HG02840 (cell line): Measurements from ENCODE around the gene CELA1.
A peak's percentile ranks its signal among the peaks of the same experiment; 100 is the strongest.

Experiments
- ATAC-seq: cut with Tn5 transposase; IDR thresholded peaks from one replicate; pipeline ENCODE4 v1.9.1; 2021; ENCODE audit warnings: mild to moderate bottlenecking, moderate library complexity, moderate number of reproducible peaks; ENCODE audit not compliant: unreplicated experiment, low FRiP score

Gene CELA1

DNA sequence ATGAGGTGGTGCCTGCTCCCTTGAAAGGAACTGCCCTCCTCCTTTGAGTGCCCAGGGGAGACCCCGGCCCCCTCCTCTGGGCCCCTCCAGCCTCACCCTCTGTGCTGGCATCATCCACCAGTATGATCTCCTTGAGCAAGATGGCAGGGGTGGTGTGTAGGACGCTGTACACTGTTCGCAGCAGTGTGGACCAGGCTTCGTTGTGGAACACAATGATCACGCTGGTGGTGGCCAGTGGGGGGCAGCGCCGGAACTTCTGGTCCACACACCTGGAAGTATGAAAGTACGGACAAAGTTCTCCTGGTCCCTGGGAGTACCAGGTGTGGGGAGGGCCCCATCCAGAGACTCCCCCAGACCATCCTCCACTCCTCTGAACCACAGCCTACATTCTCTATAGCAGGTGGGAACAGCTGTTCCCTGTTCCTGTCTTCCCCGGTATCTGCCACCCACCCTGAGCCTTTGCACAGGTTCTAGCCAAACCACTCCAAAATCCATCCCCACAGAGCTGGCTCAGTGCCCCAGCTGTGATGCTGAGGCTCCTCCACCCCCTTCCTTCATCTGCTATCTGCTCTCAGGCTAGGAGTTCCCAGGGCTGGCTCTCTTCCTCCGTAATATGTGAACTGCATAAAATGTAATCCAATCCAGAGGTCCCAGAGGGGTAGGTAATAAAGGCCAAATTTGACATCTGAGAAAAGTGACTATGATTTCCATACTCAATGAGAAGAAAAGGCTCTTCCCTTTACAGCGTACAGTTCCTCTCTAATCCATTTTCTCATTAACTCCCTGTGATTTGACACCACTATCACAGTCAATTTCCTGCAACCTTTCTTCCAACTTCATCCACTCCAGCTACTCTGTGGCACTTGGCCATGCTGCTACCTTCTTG, 30.9 kb upstream of the CELA1 start:
- no peak for ATAC-seq

DNA sequence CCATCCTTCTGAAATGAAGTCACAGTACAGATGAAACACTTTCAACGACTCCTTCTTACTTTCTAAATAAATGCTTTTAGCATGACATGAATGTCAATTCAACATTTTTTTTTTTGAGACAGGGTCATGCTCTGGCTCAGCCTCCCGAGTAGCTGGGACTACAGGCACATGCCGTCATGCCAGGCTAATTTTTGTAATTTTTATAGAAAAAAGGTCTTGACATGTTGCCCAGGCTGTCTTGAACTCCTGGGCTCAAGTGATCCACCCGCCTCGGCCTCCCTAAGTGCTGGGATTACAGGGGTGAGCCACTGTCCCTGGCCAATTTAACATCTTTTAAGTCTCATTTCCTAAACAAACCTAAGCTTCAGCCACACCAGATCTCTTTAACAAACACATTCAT, 28.4 kb upstream of the CELA1 start:
- no peak for ATAC-seq

DNA sequence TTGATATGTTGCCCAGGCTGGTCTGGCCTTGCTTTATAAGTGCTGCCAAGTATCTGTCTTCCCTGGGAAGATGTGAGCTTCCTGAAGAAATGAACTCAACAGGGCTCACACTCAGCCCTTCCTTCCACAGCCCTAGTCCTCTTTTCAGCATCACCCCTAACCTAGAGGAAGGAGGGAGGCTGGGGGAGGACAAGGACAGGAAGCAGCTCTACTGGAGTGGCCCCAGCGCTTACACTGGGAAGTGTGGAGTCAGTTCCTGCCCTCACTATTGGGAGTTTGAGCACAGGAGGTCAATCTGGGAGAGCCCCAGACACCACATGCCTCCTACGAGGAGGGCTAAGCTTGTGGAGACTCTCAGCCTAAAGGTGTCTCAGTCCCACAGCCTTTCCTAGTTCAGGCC, 27.9 kb upstream of the CELA1 start:
- ATAC-seq, result no peak

DNA sequence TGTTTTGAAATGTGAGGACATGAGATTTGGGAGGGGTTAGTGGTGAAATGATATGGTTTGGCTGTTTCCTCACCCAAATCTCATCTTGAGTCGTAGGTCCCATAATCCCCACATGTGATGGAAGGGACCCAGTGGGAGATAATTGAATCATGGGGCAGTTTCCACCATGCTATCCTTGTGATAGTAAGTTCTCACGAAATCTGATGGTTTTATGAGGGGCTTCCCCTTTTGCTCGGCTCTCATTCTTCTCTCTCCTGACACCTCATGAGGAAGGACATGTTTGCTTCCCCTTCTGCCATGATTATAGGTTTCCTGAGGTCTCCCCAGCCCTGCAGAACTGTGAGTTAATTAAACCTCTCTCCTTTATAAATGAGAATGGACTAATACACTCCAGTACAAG, 26.7 kb upstream of the CELA1 start:
- ATAC-seq, result no peak

DNA sequence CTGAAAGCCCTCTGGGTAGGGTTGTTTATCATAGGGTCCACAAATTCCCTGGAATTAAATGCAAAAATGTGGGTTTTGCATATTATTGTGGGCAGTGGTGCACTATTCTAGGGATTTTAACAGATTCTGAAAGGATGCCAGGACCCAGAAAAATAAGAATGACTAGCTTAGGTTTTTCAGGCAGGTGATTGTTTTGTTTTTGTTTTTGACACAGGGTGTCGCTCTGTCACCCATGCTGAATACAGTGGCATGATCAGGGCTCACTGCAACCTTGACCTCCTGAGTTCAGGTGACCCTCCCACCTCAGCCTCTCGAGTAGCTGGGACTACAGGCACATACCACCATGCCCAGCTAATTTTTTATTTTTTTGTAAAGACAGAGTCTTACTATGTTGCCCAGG, 25.5 kb upstream of the CELA1 start:
- ATAC-seq, result no peak

DNA sequence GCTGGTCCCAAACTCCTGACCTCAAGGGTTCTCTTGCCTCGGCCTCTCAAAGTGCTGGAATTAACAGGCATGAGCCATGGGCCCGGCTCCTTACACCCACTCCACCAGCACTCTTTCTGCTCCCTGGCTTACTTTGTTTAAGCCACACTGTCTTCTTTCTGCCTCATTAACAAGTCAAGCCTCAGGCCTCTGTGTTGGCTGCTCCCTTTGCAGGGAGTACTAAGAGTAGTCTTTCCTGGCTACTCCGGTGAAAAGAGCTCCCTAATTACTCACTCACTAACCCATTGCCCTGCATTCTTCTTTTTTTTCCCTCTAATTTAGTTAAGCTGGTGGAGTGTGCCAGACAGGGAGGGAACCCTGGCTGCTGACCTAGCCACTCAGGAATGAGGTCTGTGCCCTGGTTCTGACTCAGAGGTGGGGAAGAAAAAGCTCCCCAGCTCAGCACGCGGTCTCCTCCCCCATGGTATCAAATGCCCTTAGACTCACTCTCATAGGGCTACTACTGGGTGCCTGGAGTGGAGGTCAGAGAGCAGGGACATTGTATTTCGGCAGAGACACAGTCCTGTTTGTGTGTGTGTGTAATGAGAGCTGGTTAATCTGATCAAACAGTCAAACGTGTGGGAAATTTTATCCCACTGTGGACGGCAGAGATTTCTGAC, 24.9 kb upstream of the CELA1 start:
- no peak for ATAC-seq

DNA sequence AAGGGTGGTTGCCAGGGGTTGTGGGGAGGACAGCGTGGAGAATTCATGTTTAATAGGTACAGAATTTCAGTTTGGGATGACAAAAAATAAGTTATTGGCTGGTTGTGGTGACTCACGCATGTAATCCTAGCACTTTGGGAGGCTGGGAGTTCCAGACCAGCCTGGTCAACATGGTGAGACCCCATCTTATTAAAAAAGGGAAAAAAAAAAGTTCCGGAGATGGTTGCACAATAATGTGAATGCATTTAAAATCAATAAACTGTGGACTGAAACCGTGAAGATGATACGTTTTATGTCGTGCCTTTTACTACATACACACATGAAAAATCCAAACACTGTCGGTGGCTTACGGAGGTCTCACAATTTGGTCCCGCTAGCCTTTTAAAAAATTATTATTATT, 24.2 kb upstream of the CELA1 start:
- ATAC-seq, result no peak

DNA sequence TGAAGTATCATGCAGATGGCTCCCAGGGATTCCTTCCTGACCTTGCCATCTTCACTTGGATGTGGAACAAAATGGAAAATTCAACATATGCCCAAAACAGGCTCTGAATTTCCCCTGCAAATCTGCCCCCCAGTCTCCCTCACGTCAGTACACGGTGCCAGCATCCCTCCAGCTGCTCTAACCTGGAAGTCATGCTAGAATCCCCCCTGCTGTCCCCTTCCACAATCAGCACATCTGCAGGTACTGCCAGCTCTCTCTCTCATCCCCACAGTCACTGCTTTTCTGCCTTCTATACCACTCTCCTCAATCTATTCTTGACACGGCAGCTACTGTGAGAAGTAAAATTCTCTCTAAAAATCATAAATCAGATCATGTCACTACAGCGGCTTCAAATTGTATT, 23.1 kb upstream of the CELA1 start:
- ATAC-seq, result no peak

DNA sequence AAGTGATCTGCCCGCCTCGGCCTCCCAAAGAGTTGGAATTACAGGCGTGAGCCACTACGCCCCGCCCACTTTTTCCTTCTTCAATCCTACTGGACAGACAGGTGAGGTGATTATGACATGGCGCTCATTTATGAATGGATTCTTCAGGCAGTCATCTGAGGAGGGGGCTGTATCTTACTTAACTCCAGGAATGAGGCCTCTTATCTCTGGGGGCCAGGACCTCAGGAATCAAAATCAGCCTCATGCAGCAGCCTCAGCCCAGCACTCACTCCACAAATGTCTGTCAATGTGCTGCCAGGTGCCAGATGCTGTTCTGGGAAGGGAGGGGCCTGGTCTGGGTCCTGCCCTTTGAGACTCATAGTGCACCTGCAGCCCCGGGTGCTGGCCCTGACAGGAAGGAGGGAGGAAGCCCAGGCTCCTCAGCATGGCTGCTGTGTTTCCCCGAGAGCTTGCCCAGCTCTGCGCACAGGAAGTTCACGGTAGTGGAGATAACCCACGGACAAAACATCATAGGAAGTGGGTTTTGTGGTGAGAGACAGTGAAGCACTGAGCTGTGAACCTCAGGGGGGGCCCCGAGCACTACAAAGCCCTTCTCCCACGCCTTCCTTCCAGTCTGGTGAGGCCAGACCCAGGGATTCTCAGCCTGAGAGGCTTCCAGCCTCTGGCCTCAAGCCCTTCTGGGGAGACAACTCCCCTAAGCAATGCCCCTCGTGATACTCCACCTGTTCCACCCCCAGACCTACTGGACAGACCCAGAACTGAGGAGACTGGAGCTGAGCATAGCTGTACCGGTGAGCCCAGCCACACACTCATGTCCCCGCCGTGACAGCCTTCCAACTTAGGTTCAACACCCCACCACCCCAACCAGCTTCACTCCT, 22.4 kb upstream of the CELA1 start:
- peak; percentile 98 for ATAC-seq

DNA sequence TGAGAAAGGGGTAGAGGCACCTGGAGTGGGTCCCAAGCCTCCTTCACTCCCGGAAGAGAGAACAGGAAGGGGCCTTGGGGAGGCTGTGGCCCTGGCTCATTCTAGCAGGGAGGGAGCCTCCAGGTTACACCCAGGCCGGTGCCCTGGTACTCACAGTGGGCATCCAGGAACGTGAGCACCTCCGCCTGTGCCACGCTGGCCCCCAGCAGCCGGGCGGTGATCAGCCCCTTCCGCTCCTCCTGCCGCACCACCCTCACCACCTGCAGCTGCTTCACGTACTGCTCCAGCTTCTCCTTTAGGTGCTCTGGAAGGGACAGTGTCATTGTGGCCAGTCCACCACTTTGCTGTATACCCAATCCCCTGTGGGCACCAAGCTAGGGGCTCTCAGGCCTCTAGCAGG, 18.8 kb upstream of the CELA1 start:
- no peak for ATAC-seq

DNA sequence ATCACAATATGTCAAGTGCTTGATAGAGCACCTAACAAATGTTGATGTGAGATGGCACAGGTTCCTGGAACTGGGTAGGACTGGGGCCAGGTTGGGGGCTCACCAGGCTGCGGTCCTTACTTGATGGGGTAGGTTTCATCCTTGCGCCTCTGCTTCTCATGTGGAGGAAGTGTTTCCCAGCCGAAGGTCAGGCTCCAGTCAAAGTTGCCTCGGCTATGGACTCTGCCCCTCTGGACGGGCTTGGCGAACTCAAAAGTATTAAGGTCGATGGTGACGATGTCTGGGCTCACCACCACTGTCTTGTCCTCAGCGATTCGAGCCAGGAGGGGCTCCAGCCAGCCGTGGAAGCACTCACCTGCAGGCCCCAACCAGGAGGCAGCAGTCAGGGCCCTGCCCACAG, 17.5 kb upstream of the CELA1 start:
- ATAC-seq, result no peak

DNA sequence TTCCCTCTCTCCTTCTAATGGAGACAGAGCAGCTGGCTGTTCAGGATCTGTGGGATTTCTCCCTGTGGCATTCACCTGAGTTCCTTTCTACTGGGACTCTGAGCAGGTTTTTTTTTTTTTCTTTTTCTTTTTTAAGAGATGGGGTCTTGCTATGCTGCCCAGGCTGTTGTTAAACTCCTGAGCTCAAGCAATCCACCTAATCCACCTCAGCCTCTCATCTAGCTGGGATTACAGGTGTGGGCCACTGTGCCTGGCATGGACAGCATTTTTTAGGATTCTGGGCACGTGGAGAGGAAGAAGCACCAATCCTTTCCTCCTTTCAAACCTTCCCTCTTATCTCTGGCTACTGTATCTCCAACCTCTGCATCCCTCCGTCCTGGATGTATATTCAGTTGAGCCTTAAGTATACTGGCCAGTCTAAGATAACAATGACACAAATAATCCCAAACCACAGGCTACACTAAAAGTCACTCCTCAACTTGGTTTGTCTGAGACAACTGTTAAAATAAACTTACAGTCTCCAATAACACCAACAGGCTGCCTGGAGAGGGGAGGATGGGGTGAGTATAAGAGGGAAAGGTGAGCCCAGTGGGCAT, 16.4 kb upstream of the CELA1 start:
- ATAC-seq, result no peak

DNA sequence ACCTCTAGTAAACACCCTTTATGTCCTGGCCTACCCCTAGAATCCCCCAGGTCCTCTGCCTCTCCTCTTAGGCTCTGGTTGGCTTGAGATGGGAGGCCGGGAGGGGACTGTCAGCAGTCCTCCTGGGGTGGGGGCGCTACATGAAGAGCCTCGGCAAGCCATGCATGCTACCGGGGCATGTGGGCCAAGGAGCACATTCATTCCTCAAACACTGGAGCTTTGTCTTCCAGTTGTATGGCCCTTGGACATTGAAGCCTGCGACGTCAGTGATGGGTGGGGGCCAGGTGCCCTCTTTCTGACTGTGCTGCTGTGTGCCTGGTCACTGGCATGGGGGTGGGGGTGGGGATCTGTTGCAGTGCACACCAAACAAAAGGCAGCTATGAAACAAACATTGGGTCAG, 15.8 kb upstream of the CELA1 start:
- ATAC-seq, result no peak

DNA sequence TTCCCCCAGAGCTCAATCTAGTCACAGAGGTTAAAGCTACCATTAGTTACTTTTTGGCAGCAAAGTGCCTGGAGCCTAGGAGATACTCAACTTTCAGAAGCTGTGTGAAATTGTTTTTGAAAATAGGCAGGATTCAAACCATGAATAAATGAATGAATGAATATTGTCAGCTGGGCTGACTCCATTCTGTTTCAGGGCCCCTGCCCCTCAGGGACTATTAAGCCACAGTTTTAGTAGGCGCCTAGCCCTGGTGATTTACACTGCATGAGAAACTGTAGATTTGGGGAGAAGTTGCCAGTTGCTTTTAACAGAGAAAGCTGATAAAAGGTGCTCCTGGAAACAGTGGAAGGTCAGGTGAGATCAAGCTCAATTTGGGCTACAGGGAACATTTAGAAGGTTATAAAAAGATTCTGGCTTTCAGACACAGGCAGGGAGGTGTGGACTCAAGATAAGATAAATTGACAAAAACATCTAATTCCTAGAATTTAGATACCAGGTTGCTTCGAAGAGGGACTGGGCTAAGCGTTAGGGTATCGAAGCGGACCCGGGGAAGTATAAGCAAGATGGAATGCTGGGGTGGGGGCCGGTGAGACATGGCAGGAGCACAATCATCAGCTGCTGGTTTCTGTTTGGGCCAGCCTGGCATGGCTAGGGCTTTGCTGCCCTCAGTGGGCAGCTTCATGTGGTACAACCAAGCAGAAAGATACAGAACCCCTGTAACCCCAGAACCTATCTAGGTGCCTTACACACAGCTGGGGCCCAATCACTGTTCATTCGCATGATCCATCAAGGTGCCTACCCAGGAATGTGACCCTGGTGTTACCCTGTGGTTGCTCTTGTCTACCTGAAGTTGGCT, 14.9 kb upstream of the CELA1 start:
- no peak for ATAC-seq

DNA sequence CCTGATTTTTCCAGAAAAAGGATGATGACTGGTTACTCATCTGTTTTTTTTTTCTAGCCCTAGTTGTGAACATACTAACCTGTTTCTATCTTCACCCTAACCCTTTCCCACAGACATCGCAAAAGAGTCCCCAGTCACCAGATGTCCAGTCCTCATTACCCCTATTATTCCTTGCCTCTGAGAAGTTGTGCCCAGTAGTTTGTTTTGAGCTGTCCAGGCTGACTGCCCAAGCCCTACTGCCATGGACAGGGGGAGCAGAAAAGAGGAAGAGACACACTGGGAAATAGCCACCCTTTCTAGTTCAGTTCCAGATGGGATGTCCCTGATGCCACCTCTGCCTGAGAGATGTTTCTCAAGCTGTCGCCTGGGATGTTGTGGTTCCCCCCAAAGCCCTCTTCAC, 13.8 kb upstream of the CELA1 start:
- ATAC-seq, result no peak

DNA sequence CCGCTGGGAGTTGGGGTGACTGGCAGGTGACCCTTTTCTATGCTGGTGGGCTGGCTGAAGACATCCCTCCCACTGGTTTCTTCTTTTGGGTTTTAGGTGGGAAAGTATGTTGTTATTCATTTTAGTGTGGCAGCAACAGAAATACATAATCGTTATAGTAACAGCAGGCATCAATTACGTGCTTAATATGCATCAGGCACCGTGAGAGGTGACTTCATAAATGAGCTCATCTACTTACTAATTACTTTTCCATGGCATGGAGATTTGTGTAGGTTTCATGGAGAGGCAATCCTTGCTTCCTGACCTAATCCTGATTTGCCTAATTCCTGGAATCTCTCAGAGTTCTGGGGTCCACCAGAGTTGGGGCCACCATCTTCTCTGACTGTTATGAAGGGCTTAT, 13.4 kb upstream of the CELA1 start:
- ATAC-seq, result no peak

DNA sequence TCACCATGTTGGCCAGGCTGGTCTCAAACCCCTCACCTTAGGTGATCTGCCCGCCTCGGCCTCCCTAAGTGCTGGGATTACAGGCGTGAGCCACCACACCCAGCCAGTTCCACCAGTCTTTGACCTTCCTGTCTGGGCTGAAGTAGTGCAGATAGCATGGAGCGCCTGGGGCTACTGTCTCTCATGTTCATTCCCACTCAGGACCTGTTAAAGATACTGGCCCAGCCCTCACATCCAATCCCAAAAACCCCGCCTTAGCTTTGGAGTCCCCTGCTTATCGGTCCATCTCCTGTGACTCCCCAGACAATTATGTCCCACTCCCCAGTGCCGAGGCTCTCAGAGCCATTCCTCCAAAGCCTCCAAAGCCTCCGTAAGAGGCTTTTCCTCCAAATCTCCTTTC, 12.0 kb upstream of the CELA1 start:
- ATAC-seq, result no peak

DNA sequence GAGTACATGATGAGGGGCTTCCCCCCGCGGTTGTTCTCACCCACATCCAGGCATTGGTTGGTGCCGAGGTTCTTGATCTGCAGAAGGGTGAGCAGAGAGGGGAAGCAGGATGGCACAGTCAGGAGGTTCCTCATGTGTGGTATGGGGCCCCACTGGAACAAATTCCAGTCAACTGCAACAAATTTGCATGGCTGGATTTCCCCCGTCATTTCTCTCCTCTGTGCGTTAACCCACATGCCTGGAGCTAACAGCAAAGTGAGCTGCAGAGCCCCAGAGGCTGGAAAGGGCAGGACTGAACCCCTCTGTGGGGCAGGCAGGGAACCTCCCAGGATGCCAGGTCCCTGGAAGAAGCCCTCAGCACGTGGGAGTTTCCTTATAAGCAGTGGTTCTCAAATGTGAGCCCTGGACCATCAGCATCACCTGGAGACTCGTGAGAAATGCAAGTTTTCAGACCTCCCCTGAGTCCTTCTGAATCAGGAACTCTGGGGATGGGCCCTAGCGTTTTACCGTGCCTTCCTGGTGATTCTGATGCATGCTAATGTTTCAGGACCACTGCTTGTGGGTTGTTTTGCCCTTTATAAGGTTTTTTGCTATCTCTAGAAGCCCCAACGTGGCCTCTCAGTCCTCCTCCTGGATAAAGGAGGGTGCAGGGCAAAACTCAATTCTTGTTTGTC, 11.0 kb upstream of the CELA1 start:
- ATAC-seq, result no peak

DNA sequence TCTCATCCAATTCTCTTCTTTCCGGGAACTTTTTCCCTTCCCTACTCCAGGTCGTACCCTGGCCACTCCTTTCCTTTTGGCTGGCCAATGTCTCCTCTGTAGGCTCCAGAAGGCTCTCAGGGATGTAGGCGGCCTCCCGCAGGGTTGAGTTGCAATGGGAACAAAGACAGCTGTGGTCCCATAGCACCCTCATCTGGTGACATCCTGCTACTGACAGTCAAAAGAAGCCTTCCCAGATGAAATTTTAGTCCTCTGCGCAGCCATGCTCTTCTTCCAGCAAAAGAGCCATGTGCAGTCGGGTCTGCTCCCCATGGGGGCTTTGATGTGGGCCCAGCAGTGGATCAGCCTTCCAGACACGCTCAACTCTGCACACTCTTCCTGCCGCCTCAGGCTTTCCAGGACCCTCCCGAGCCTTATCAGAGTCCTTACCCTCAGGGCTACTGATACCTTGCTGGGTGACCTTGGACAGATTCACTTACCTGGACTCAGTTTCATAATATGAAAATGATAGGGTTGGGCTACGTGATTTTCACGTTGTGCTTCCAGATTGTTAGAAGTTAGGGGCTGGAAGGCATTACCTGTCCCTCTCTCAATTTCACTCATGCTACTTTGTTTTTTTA, 5.5 kb upstream of the CELA1 start:
- no peak for ATAC-seq
